ENCODE data around the gene RNU7-1. TPM values are rescaled to one million over a fixed set of nuclear protein-coding genes. Genes with fewer than 3 reads are reported as not detected.
A peak's percentile ranks its signal among the peaks of the same experiment; 100 is the strongest.

RNU7-1 gene
- total RNA-seq, 1 experiment from 2014 or later = not detected

DNA sequence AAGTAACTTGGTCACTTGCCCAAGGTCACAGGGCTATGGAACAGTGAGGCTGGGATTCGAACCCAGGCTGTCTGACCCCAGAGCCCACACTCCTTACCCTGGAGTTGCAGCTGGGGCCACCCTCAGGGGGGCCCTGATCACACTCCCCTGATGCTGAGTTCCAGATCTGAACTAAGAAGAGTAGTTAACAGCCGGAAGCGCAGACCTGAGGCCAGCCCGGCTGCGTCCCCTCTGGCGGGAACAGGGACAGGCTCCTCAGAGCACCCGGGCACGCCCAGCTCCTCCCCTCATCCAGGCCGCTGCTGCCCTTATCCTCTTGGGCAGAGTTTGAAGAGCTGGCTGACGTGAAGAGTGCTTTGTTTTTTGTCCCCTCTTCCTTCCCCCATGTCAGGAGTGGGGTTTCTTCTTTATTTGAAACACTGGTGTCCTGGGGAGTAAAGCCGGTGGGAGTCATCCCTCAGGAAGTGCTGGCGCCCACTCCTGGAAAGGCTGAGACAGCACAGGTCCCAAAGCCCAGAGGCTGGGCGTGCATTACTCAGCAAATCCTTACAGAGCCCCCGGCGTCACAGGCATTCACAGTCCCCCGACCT is 18.2 kb downstream of the RNU7-1 start:
- ATAC-seq = peak; percentile 59

More for the DNA sequence above, 18.2 kb downstream of the RNU7-1 start:
- H3K27ac Mint-ChIP-seq = peak overlapping the region; percentile 99
- peaks cover 16% of the 10 kb centered on the region for H3K36me3 Mint-ChIP-seq
- H3K9me3 Mint-ChIP-seq = no peaks in the 10 kb centered on the region
- no peaks in the 10 kb centered on the region for H3K27me3 Mint-ChIP-seq (ENCODE audit: low read depth)
- peaks cover 55% of the 10 kb centered on the region for H3K4me1 Mint-ChIP-seq
- peak; percentile 78 for DNase-seq (ENCODE audit: low spot score)
- ChIA-PET CTCF (interaction anchor here (0.6 to 9.7 kb wide), 26 partner anchors 9 to 705 kb away, joined by 3 to 296 read pairs (median 6); partner anchors contain the start of genes ATN1, C12orf57, COPS7A and LPCAT3), POLR2A (interaction anchor here (1.1 to 6.6 kb wide), 6 partner anchors 17 to 89 kb away, joined by 3 to 167 read pairs (median 12); partner anchors contain the start of genes C12orf57, LPCAT3, RNU7-1 and SPSB2)
- peak; percentile 96 for TF ChIP-seq NFE2L1 (CRISPR knock-in tag; IDR thresholded peaks at IDR 0.05)
- TF ChIP-seq, protein P1, sequence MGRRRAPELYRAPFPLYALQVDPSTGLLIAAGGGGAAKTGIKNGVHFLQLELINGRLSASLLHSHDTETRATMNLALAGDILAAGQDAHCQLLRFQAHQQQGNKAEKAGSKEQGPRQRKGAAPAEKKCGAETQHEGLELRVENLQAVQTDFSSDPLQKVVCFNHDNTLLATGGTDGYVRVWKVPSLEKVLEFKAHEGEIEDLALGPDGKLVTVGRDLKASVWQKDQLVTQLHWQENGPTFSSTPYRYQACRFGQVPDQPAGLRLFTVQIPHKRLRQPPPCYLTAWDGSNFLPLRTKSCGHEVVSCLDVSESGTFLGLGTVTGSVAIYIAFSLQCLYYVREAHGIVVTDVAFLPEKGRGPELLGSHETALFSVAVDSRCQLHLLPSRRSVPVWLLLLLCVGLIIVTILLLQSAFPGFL (CRISPR knock-in tag; IDR thresholded peaks at IDR 0.05; ENCODE audit: borderline replicate concordance) = no peak
- TF ChIP-seq ZNF263 (CRISPR knock-in tag; IDR thresholded peaks at IDR 0.05; ENCODE audit: low read depth) = peak; percentile 87
- TF ChIP-seq, protein P2, sequence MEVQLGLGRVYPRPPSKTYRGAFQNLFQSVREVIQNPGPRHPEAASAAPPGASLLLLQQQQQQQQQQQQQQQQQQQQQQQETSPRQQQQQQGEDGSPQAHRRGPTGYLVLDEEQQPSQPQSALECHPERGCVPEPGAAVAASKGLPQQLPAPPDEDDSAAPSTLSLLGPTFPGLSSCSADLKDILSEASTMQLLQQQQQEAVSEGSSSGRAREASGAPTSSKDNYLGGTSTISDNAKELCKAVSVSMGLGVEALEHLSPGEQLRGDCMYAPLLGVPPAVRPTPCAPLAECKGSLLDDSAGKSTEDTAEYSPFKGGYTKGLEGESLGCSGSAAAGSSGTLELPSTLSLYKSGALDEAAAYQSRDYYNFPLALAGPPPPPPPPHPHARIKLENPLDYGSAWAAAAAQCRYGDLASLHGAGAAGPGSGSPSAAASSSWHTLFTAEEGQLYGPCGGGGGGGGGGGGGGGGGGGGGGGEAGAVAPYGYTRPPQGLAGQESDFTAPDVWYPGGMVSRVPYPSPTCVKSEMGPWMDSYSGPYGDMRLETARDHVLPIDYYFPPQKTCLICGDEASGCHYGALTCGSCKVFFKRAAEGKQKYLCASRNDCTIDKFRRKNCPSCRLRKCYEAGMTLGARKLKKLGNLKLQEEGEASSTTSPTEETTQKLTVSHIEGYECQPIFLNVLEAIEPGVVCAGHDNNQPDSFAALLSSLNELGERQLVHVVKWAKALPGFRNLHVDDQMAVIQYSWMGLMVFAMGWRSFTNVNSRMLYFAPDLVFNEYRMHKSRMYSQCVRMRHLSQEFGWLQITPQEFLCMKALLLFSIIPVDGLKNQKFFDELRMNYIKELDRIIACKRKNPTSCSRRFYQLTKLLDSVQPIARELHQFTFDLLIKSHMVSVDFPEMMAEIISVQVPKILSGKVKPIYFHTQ (CRISPR knock-in tag; IDR thresholded peaks at IDR 0.05) = no peak
- TF ChIP-seq ZNF423 (CRISPR knock-in tag; IDR thresholded peaks at IDR 0.05) = 0 out of 2 replicates have a peak, but pooled peaks have one; percentile 4
- no peak for TF ChIP-seq CREB1 (CRISPR knock-in tag; IDR thresholded peaks at IDR 0.05)
- TF ChIP-seq, protein P3, sequence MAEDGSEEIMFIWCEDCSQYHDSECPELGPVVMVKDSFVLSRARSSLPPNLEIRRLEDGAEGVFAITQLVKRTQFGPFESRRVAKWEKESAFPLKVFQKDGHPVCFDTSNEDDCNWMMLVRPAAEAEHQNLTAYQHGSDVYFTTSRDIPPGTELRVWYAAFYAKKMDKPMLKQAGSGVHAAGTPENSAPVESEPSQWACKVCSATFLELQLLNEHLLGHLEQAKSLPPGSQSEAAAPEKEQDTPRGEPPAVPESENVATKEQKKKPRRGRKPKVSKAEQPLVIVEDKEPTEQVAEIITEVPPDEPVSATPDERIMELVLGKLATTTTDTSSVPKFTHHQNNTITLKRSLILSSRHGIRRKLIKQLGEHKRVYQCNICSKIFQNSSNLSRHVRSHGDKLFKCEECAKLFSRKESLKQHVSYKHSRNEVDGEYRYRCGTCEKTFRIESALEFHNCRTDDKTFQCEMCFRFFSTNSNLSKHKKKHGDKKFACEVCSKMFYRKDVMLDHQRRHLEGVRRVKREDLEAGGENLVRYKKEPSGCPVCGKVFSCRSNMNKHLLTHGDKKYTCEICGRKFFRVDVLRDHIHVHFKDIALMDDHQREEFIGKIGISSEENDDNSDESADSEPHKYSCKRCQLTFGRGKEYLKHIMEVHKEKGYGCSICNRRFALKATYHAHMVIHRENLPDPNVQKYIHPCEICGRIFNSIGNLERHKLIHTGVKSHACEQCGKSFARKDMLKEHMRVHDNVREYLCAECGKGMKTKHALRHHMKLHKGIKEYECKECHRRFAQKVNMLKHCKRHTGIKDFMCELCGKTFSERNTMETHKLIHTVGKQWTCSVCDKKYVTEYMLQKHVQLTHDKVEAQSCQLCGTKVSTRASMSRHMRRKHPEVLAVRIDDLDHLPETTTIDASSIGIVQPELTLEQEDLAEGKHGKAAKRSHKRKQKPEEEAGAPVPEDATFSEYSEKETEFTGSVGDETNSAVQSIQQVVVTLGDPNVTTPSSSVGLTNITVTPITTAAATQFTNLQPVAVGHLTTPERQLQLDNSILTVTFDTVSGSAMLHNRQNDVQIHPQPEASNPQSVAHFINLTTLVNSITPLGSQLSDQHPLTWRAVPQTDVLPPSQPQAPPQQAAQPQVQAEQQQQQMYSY (CRISPR knock-in tag; IDR thresholded peaks at IDR 0.05) = no peak
- TF ChIP-seq, protein P4, sequence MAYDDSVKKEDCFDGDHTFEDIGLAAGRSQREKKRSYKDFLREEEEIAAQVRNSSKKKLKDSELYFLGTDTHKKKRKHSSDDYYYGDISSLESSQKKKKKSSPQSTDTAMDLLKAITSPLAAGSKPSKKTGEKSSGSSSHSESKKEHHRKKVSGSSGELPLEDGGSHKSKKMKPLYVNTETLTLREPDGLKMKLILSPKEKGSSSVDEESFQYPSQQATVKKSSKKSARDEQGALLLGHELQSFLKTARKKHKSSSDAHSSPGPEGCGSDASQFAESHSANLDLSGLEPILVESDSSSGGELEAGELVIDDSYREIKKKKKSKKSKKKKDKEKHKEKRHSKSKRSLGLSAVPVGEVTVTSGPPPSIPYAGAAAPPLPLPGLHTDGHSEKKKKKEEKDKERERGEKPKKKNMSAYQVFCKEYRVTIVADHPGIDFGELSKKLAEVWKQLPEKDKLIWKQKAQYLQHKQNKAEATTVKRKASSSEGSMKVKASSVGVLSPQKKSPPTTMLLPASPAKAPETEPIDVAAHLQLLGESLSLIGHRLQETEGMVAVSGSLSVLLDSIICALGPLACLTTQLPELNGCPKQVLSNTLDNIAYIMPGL (CRISPR knock-in tag; IDR thresholded peaks at IDR 0.05) = peak; percentile 21; the same call in 1 of the 2 replicates
- TF ChIP-seq, protein P5, sequence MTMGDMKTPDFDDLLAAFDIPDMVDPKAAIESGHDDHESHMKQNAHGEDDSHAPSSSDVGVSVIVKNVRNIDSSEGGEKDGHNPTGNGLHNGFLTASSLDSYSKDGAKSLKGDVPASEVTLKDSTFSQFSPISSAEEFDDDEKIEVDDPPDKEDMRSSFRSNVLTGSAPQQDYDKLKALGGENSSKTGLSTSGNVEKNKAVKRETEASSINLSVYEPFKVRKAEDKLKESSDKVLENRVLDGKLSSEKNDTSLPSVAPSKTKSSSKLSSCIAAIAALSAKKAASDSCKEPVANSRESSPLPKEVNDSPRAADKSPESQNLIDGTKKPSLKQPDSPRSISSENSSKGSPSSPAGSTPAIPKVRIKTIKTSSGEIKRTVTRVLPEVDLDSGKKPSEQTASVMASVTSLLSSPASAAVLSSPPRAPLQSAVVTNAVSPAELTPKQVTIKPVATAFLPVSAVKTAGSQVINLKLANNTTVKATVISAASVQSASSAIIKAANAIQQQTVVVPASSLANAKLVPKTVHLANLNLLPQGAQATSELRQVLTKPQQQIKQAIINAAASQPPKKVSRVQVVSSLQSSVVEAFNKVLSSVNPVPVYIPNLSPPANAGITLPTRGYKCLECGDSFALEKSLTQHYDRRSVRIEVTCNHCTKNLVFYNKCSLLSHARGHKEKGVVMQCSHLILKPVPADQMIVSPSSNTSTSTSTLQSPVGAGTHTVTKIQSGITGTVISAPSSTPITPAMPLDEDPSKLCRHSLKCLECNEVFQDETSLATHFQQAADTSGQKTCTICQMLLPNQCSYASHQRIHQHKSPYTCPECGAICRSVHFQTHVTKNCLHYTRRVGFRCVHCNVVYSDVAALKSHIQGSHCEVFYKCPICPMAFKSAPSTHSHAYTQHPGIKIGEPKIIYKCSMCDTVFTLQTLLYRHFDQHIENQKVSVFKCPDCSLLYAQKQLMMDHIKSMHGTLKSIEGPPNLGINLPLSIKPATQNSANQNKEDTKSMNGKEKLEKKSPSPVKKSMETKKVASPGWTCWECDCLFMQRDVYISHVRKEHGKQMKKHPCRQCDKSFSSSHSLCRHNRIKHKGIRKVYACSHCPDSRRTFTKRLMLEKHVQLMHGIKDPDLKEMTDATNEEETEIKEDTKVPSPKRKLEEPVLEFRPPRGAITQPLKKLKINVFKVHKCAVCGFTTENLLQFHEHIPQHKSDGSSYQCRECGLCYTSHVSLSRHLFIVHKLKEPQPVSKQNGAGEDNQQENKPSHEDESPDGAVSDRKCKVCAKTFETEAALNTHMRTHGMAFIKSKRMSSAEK (CRISPR knock-in tag; IDR thresholded peaks at IDR 0.05; ENCODE audit: borderline replicate concordance) = no peak
- TF ChIP-seq PRRX2 (CRISPR knock-in tag; IDR thresholded peaks at IDR 0.05) = no peak
- H3K4me3 Mint-ChIP-seq = peak overlapping the region; percentile 75

Measured in WTC11 (cell line).